HCT116 (cell line): ENCODE data around the gene HCFC1. TPM values are rescaled to one million over a fixed set of nuclear protein-coding genes. Genes with fewer than 3 reads are reported as not detected.

Experiments used
- ATAC-seq: fragments of 200-7000 bp; cut with Tn5 transposase; 2 replicates; pipeline ENCODE4 v1.9.1; 2020; ENCODE audit warnings: mild to moderate bottlenecking, moderate library complexity
- BruUV-seq: library from RNA; stranded (reverse); fragments of 400-500 nt; replicated peaks from 2 replicates; lab custom pipeline; 2021; lab: Mats Ljungman, UMichigan
- CTCF ChIA-PET: fragments of 300-600 bp; sonication (Branson Sonifier 250); formaldehyde crosslinking; loops from one replicate; lab custom pipeline; 2021; ENCODE audit warnings: antibody characterized with exemption; lab: Charles Lee
- POLR2A ChIA-PET: fragments of 300-600, 350-600 bp; sonication (Branson Sonifier 250); formaldehyde crosslinking; loops from one replicate; lab custom pipeline; 2021; ENCODE audit warnings: antibody characterized with exemption; lab: Charles Lee
- RAD21 ChIA-PET, 2 experiments: fragments of 300-600 bp; sonication (Branson Sonifier 250); formaldehyde crosslinking; loops; one replicate each; lab custom pipeline; 2023; ENCODE audit warnings: low total read pairs in 2 of 2; ENCODE audit not compliant: uncharacterized antibody in 2 of 2, unreplicated experiment in 2 of 2, low non-redundant PET in 1 of 2; lab: Charles Lee
- DNase-seq: peaks from one replicate; pipeline ENCODE4 v3.0.0-alpha.2; 2010; ENCODE audit warnings: low read depth, low spot score
- H2AFZ ChIP-seq: fragments of 200-600 bp; shearing (Covaris generic), sonication (generic); 2 replicates; pipeline ENCODE4 v1.6.1; 2017; ENCODE audit warnings: low read depth, mixed run types, mixed read lengths, antibody characterized with exemption, low read length; ENCODE audit not compliant: poor library complexity, severe bottlenecking
- H3K27ac ChIP-seq: 2 replicates; pipeline ENCODE4 v1.5.1; 2012; ENCODE audit warnings: low read depth, low read length
- H3K27me3 ChIP-seq: fragments of 200-600 bp; sonication (generic); 2 replicates; pipeline ENCODE4 v1.6.1; 2016; ENCODE audit warnings: mixed run types, low read length, mixed read lengths; ENCODE audit not compliant: insufficient read depth
- H3K36me3 ChIP-seq, 2 experiments: fragments of 200-500 bp in 1 of 2; fragments of 200-600 bp in 1 of 2; sonication (Bioruptor generic) in 1 of 2; sonication (generic) in 1 of 2; 2 replicates each; pipeline versions ENCODE4 v1.5.1 to v1.6.1; 2014 to 2016; ENCODE audit warnings: low read length in 2 of 2, inconsistent platforms in 1 of 2, mixed read lengths in 1 of 2, mixed run types in 1 of 2; ENCODE audit not compliant: insufficient read depth in 2 of 2, control insufficient read depth in 1 of 2
- H3K4me1 ChIP-seq, 2 experiments: fragments of 200-600 bp in 1 of 2; sonication (generic) in 1 of 2; 2 replicates each; pipeline versions ENCODE4 v1.5.1 to v1.6.1; 2012 to 2017; ENCODE audit warnings: low read length in 2 of 2, inconsistent platforms in 1 of 2, mild to moderate bottlenecking in 1 of 2, mixed read lengths in 1 of 2, mixed run types in 1 of 2, moderate library complexity in 1 of 2; ENCODE audit not compliant: insufficient read depth in 2 of 2, control insufficient read depth in 1 of 2
- H3K4me2 ChIP-seq: fragments of 200-600 bp; sonication (generic); 2 replicates; pipeline ENCODE4 v1.6.1; 2017; ENCODE audit warnings: mixed run types, low read length, mixed read lengths
- H3K4me3 ChIP-seq, 2 experiments: fragments of 200-600 bp in 1 of 2; sonication (generic) in 1 of 2; replicated peaks in 1 of 2; 2 replicates each; pipeline ENCODE4 v1.5.1; 2011 to 2016; ENCODE audit warnings: low read length in 2 of 2, control low read depth in 1 of 2, low read depth in 1 of 2, mild to moderate bottlenecking in 1 of 2, mixed read lengths in 1 of 2, mixed run types in 1 of 2
- H3K79me2 ChIP-seq: fragments of 200-600 bp; sonication (generic); 2 replicates; pipeline ENCODE4 v1.6.1; 2017; ENCODE audit warnings: mild to moderate bottlenecking, mixed run types, low read length, moderate library complexity, mixed read lengths; ENCODE audit not compliant: insufficient read depth
- H3K9ac ChIP-seq: fragments of 200-600 bp; sonication (generic); 2 replicates; pipeline ENCODE4 v1.6.1; 2016; ENCODE audit warnings: low read length, mixed read lengths
- H3K9me2 ChIP-seq: fragments of 200-600 bp; sonication (generic), shearing (Covaris generic); 2 replicates; pipeline ENCODE4 v1.6.1; 2017; ENCODE audit warnings: mixed run types, mild to moderate bottlenecking, moderate library complexity; ENCODE audit not compliant: insufficient read depth
- H3K9me3 ChIP-seq, 2 experiments: fragments of 200-500 bp in 1 of 2; fragments of 200-600 bp in 1 of 2; sonication (Bioruptor generic) in 1 of 2; sonication (generic) in 1 of 2; 2 replicates each; pipeline ENCODE4 v1.6.1; 2014 to 2017; ENCODE audit warnings: low read length in 2 of 2, mixed read lengths in 2 of 2, inconsistent platforms in 1 of 2, low read depth in 1 of 2, mild to moderate bottlenecking in 1 of 2, mixed run types in 1 of 2, moderate library complexity in 1 of 2; ENCODE audit not compliant: control insufficient read depth in 1 of 2, insufficient read depth in 1 of 2
- H4K20me1 ChIP-seq: fragments of 200-600 bp; sonication (generic), shearing (Covaris generic); 2 replicates; pipeline ENCODE4 v1.6.1; 2017; ENCODE audit warnings: mixed run types, mild to moderate bottlenecking, moderate library complexity; ENCODE audit not compliant: insufficient read depth
- EGR1 ChIP-seq: IDR thresholded peaks from 2 replicates; pipeline ENCODE4 v1.6.1; 2012; ENCODE audit warnings: low read depth
- YY1 ChIP-seq: IDR thresholded peaks from 2 replicates; pipeline ENCODE4 v1.6.1; 2011; ENCODE audit warnings: low read length, low read depth, moderate library complexity, mild to moderate bottlenecking; ENCODE audit not compliant: insufficient replicate concordance; ENCODE audit errors: extremely low read depth
- ZBTB33 ChIP-seq: IDR thresholded peaks from 2 replicates; pipeline ENCODE4 v1.6.1; 2011; ENCODE audit warnings: mild to moderate bottlenecking, low read length, moderate library complexity; ENCODE audit not compliant: insufficient replicate concordance; ENCODE audit errors: extremely low read depth
- intact Hi-C: fragments of 100-400 bp; cut with micrococcal nuclease; formaldehyde crosslinking; loops from 2 replicates; pipeline ENCODE4 v1.10.0; 2022
- total RNA-seq: library from RNA; stranded (reverse); gene quantifications from one replicate; pipeline ENCODE4 v1.2.1, GENCODE V29; 2021; ENCODE audit not compliant: unreplicated experiment

Gene HCFC1
- total RNA-seq, 1 experiment from 2014 or later = 72.8 TPM

DNA sequence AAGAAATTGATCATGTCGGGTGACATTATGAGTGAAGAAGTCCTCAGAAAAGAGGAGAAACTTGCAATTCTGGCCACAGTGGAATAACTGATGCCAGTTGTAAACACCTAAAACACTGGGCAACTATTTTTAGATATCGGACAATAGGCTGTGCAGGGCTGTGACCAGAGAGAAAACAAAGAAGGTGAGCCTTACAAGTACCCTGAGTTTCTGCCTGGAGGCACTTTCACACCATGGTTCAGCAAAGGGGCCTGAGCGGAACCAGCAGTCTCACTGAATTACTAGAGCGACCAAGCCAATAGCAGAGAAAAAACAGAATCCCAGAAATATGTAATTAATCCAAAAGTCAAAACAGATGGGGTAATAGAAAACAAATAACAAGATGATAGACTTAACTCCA lies 36.9 kb upstream of the HCFC1 start (continued):
- no peak for TF ChIP-seq YY1

- Histone ChIP-seq H3K4me2 (no peak overlapping the region), H3K79me2 (no peaks in the 10 kb centered on the region), H3K9ac (no peak overlapping the region), H2AFZ (no peak overlapping the region), H3K4me3 (no peak overlapping the region), H3K36me3 (no peaks in the 10 kb centered on the region), H3K9me3 (no peaks in the 10 kb centered on the region)
- no peak for ATAC-seq
- POLR2A ChIA-PET = no interaction called here
- no TSS peak for BruUV-seq
- RAD21 ChIA-PET = no interaction called here
- intact Hi-C loops = no loop called here
- no peak for TF ChIP-seq ZBTB33
- TF ChIP-seq, all 23 proteins: peak for 0
- Histone ChIP-seq H3K4me1 (peaks cover 5 to 21% of the 10 kb centered on the region in 2 experiments; a peak in 3 of 4 replicates), H3K9me2 (no peaks in the 10 kb centered on the region), H3K27me3 (no peaks in the 10 kb centered on the region), H3K27ac (no peak overlapping the region), H4K20me1 (no peaks in the 10 kb centered on the region)
- CTCF ChIA-PET = no interaction called here
- DNase-seq = no peak
Measured at GRCh38 chrX:154006947-154007346, 35.3 kb upstream of the HCFC1 start.

DNA sequence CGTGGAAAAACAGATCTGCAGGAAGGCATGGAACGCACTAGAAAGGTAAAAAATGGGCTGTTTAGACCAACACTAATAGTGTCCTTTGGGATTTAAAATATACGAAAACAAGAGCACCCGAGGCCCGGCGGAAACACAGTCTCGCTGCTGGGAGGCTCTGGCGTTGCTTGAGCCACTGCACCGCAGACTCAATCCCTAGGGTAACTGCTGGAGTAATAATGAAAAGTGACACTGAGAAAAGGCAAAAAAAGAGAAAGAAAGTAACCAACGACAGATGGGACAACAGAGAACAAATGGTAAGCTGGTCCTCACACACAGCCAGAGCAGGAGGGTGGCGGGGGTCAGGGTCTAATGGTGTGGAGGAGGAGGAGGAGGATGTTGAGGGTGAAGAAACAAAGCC lies 32.7 kb upstream of the HCFC1 start:
- RAD21 ChIA-PET = no interaction called here
- H3K36me3 ChIP-seq = no peaks in the 10 kb centered on the region
- H3K9me3 ChIP-seq = no peaks in the 10 kb centered on the region
- ATAC-seq (no peak), DNase-seq (no peak)
- no peaks in the 10 kb centered on the region for H3K79me2 ChIP-seq
- no peak overlapping the region for H2AFZ ChIP-seq
- no peaks in the 10 kb centered on the region for H3K27me3 ChIP-seq
- H3K9ac ChIP-seq = no peak overlapping the region
- no peak for TF ChIP-seq EGR1
- CTCF ChIA-PET = interaction anchor here (0.9 kb wide), 1 partner anchor 9 kb away, joined by 3 read pairs; no protein-coding TSS in a partner anchor
- H3K4me1 ChIP-seq = peaks cover 8 to 12% of the 10 kb centered on the region in 2 experiments; a peak in 3 of 4 replicates
- POLR2A ChIA-PET = interaction anchor here (0.6 kb wide), 1 partner anchor 365 kb away, joined by 3 read pairs; no protein-coding TSS in a partner anchor
- intact Hi-C loops = no loop called here
- no TSS peak for BruUV-seq
- no peaks in the 10 kb centered on the region for H3K9me2 ChIP-seq
- H3K4me2 ChIP-seq = no peak overlapping the region
- H3K4me3 ChIP-seq = no peak overlapping the region
- no peaks in the 10 kb centered on the region for H4K20me1 ChIP-seq
- H3K27ac ChIP-seq = no peak overlapping the region
